GM18868 (cell line): ENCODE results near the gene CHST5.

Experiments
- ATAC-seq: cut with Tn5 transposase; IDR thresholded peaks from one replicate; pipeline ENCODE4 v1.9.1; 2021; ENCODE audit warnings: mild to moderate bottlenecking, moderate library complexity; ENCODE audit not compliant: unreplicated experiment

Gene CHST5

DNA sequence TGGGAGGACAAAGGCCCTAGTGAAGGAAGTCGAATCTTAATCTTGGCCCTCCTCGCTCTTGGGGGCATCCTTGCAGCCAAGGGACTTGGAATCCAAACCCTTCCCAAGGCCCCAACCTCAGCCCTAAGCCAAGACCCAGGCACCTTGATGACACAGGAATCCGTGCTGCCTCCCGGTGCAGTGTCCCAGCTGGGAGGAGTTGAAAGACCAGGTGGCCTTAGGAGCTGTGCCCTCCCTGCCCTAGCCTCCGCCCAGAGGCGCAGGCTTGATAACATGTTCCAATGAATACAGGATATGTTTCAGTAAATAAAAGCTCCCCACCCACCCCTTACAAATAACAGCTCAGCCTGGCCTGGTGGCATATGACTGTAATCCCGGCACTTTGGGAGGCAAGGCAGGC is at the start of gene CHST5:
Gene CHST5, minus strand, starts transcription at position 208 of the 400 bp plus-strand sequence. CDS start 5,724 bp downstream, outside the sequence.
- ATAC-seq: no peak

DNA sequence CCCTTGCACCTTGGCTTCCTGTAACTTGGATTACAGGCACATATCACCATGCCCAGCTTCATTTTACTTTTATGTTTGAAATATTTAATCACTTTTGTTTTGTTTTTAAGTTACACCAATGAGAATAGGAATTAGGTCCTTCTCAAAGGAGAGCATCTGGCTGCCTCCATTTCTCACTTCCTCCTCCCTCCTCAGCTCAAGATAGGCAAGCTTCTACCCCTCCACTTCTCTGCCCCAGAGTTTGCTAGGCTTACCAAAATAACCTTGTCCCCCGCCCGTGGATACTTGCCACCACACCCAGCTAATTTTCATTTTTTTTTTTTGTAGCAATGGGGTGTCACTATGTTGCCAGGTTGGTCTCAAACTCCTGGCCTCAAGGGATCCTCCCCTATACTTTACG is 48.2 kb upstream of the CHST5 start:
- ATAC-seq: peak; percentile 74

DNA sequence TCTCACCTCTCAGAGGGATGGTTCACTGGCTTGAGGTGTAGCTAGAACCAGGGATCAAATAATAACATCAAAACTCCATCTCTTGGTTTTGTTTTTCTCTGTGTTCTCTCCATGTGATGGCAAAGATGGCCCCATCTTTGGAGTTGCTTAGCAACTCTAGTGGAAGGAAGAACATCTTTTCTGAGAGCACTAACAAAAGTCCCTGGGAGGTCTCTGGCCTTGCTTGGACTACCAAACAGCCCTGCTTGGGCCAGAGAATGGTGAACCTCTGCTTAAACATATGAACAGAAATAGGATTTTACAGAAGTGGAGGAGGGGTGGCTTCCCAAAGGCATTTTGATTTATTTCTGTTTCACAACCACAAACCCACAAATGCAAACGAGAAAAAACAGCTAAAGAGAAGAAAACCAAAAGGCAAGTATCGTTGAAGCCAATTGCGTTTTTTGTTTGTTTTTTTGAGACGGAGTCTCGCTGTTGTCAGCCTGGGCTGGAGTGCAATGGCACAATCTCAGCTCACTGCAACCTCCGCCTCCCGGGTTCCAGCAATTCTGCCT is 43.5 kb upstream of the CHST5 start:
- ATAC-seq: no peak

DNA sequence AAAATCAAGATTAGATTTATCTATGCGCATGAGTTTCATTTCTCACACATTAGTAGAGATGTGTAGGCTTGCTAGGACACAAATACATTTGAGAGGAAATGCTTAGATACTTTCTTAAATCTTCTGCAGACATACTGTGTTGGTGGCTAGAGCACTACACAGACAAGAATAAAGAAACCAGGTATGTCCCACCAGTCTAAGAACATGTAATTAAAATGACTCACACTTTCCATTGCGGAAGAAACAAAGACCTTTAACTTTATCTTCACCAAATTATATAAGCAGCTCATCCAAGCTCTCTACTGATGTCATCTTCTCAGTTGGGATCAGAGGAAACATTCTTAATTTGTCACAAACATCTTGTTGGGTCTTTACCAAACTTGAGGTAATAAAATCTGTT is 42.8 kb upstream of the CHST5 start:
- no peak for ATAC-seq

DNA sequence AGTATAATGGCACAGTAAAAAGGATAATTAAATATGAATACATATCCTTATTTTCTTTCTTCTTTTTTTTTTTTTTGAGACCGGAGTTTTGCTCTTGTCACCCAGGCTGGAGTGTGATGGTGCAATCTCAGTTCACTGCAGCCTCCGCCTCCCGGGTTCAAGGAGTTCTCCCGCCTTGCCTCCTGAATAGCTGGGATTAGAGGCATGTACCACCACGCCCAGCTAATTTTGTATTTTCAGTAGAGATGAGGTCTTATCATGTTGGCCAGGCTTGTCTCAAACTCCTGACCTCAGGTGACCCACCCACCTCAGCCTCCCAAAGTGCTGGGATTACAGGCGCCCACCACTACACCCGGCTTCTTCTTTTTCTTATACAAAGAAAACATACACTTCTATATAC is 42.3 kb upstream of the CHST5 start:
- ATAC-seq: no peak

DNA sequence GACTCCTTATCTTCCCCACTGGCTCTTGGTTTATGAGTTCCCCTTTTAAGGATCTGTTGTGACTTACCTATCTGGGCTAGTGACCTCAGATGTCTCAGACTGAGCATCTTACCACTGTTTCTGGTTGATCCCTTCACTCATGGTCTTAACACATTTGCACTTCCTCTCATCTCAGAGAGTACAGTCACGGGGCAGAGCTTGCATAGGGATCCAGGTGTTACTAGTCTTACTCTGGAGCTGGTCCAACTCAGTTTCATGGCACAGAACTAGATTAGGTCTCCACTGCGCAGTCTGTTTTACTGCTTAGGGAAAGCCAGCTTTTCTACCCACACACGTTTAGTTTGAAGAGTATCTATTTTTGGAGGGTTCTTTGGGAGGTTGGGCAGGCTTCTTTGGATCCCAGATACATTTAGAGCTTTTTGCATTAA is 40.5 kb upstream of the CHST5 start:
- ATAC-seq: peak; percentile 71

DNA sequence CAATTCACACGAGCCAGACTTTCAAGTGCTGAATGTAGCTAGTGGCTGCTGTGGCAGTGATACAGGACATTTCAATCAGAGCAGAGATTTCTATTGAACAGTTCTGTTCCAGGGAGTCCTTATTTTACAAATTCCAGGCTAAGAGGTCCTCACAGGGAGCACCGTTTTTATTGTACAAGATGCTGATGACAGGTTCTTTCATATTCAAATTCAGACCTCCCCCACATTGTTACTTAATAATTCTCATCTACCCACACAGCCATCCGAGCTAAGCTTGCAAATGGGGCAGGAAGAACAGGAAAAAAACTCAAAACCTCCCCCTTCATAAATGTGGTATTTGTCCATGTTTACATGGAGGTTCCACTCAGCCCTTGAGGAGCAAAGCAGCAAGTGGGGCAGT is 40.0 kb upstream of the CHST5 start:
- no peak for ATAC-seq

DNA sequence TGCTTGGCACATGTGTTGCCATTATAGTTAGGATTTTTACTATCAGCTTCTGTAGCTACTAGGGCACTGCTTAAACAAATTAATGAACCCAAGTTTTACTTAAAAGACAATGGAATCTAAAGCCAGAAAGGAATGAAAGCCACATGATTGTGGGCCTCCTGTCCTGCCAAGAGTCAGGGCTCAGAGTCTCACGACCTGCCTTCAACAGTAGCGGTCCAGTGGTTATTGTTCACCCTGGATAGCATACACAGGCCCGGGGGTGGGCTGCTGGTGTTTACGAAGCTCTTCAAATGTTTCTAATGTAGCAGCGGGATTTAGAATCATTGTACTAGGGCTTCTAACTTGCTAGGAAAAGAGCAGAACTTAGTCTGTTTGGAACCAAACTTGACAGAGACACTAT is 38.0 kb upstream of the CHST5 start:
- ATAC-seq: no peak

DNA sequence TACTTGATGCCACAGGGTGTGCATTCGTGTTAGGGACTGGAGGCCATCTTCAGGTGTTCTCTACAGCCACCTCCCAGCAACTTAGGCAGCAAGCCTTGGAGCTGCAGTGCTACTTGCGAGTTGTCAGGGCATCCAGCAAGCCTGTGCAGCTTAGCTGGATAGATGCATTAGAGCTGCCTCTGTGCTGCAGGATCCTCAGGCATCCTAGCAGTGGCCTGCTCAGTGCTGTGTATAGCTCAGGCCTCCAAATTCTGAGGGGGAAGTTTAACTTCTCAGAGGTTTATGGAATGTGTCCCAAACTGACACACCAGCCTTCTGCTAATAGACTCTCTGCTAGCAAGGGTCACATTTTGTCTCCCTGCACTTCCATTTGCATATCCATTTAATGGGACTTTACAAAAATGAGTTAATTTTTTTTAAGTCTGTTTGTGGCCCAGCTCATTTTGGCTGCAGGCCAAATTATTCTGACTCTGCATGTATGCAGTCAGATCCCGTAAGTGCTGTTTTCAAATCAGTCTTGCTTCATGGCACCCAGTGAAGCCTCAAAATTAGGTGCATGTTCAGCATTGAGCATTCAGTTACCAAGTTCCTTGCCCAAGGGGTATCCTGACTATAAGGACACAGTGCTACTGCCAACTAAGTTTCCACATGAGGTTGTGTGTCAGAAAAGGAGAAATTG is 37.1 kb upstream of the CHST5 start:
- no peak for ATAC-seq

DNA sequence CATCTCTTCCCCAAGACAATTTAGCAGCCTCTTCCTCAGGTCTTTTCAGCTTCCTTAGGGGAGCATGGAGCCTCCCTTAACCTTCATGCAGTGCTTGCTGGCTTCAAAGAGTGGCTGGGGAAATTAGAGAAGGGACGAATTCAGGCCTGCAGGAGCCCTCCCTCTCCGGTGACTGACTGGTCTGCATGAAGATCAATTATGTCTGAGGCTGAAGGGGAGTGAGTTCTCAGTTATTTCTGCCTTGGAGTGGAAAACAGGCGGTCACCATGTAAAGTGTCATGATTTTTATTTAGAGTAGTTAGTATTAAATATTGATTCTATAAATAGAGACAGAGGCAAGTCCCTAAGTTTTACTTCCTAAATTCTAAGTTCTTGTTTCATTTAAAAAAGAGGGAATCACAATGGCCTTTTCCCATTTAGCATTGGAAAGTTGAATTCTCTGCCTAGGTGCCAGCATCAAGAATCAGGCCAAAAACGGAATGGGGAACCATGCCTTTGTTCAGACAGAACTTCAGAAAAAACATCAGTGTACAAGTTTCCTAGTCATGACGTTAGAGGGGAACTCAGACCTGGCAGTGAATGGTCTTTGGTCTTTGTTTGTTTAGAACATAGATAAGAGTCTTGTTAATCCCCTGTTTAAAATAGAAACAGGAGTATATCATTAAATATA is 34.6 kb upstream of the CHST5 start:
- ATAC-seq: peak; percentile 37

DNA sequence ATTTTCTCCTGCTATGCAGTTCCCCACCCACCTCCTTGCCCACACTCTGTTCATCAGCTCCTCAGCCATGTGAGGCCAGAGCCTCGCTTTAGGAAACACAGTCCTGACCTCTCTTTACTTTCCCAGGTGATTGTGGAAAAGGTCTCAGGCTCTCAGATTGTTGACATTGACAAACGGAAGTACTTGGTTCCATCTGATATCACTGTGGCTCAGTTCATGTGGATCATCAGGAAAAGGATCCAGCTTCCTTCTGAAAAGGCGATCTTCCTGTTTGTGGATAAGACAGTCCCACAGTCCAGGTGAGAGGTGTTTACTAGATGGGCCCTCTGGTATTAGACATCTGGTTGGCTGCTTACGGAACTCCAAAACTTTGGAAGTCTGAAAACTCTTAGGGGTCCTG is 32.0 kb upstream of the CHST5 start:
- no peak for ATAC-seq

DNA sequence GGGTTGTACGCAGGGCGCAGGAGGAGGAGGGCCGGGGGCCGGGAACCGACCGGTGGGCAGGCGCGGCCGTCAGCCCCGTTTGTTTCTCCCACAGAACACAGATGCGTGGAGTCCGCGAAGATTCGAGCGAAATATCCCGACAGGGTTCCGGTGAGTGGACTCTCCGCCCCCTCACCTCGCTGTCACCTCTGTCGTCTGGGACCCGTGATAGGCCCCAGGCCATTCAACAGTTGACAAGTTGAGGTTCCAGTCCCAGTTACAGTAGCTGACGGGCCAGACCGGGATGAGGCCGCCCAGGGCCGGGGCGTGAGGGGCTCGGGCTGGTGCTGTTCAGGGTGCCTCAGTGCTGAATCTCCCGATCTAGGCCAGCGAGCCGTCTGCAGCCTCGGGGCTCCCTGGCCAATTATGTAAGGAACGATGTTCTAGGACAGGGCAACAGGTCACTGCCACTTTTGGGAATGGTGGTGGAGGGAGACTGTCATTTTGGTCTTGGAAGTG is 30.9 kb upstream of the CHST5 start:
- ATAC-seq: no peak

DNA sequence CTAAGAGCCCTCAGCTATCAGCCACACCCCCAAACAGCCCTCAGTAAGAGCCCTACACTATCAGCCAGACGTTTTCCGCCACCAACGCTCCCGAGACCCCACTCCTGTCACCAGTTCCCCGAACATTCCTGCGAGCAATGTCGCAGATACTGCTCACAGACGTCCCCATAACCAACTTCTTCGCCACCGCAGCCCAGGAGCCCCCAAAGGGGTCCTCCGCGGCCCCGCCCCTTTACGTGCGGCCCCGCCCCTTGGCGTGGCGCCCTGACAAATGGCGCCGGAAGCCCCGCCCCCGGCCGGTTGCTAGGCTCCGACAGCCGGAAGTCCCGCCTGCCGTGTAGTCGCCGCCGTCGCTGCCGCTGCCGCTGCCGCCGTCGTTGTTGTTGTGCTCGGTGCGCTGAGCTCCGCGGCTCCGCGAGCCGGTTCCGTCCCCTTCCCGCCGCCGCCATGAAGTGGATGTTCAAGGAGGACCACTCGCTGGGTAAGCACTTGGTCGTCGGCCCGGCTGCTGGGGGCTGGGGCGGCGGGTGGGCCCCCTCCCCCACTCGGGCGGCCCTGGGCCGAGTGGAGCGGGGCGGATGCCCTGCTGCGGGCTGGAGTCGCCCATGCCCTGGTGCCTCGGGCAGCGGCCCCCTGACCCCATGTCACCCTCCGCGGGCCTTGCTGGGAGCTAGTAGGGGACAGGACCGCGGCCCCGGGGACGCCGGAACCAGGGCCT is 30.3 kb upstream of the CHST5 start, which contains the start of gene GABARAPL2:
Gene GABARAPL2, plus strand, starts transcription at position 340 of the 718 bp plus-strand sequence. Its CDS starts 108 bp downstream, at position 448.
- peak; percentile 59 for ATAC-seq

DNA sequence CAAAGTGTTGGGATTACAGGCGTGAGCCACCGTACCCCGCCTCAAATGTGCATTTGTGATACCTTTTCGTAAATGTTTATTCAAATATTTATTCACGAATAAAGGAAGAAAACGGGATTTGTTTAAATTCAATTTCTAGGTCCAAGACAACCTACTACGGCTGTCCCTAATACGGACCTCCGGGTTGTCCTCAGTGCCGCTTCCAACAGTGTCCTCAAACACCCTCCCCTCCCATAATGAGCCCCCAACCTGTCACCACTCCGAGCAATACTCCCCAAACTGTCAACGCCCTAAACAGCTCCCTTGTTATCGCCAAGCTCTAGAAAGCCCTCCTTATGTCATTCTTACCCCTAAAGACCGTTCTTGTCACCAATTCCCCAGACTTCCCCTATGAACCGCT is 29.7 kb upstream of the CHST5 start:
- no peak for ATAC-seq

DNA sequence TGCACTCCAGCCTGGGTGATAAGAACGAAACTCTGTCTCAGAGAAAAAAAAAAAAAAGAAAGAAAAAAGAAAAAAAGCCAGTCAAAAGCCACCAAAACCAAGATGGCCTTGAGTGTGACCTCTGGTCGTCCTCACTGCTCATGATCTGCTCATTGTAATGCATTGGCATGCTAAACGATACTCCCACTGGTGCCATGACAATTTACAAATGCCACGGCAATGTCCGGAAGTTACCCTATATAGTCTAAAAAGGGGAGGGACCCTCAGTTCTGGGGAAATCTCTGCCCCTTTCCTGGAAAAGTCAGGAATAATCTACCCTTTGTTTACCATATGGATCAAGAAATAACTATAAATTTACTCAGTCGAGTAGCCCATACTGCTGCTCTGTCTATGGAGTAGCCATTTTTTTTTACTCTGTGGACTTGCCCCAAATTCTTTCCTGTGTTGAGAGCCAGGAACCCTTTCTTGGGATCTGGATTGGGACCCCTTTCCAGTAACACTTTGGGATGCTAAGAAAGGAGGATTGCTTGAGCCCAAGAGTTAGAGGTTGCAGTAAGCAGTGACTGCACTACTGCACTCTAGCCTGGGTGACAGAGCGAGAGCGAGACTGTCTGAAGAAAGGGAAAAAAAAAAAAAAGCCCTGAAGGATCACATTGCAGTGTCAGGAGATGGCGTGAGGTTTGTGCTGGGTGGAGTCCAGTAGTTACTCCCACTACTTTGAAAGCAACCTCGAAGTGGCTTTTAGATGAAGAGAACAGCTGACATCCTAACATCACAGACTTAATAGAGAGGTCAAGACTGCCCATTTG is 23.9 kb upstream of the CHST5 start:
- ATAC-seq: no peak

DNA sequence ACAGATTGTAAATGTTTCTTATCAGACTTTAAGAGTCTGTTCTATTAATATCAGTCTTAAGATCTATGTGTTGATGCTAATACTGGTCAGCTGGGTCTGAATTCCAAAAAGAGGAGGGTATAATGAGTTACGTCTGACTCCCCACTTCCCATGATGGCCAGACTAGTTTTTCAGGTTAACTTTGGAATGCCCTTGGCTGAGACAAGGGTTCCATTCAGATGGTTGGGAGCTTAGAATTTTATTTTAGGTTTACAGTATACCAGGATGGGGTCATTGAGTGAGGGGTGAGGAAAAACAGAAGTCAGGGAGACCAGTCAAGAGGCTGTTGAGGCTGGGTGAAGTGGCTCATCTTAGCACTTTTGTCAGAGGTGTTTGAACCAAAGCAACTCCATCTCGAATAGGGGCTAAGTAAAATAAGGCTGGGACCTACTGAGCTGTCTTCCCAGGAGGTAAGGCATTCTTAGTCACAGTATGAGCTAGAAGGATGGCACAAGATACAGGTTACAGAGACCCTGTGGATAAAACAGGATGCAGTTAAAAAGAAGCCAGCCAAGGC is 23.0 kb upstream of the CHST5 start:
- no peak for ATAC-seq

DNA sequence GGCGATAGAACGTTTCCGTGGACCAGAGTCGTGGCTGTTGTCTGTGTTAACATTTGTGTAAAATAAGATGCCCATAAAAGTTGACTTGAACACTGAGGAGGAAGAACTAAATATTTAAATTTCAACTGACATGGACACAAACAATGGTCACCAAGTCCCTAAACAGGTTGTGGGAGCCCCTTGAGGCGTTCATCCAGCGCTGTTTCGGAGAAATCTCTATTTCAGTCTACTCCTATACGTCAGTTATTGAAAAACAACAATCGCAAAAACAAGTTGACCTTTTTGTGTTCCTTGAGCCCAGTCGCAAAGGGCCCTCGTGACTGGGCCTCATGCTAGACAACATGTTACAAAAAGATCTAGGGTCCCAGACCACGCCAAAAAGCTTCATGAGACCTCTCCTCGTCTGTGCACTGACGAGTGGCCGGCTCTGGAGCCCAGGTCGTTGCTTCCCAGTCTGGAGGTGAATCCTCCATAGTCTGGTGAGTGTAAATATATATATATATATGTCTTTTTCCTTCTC is 20.6 kb upstream of the CHST5 start:
- no peak for ATAC-seq

DNA sequence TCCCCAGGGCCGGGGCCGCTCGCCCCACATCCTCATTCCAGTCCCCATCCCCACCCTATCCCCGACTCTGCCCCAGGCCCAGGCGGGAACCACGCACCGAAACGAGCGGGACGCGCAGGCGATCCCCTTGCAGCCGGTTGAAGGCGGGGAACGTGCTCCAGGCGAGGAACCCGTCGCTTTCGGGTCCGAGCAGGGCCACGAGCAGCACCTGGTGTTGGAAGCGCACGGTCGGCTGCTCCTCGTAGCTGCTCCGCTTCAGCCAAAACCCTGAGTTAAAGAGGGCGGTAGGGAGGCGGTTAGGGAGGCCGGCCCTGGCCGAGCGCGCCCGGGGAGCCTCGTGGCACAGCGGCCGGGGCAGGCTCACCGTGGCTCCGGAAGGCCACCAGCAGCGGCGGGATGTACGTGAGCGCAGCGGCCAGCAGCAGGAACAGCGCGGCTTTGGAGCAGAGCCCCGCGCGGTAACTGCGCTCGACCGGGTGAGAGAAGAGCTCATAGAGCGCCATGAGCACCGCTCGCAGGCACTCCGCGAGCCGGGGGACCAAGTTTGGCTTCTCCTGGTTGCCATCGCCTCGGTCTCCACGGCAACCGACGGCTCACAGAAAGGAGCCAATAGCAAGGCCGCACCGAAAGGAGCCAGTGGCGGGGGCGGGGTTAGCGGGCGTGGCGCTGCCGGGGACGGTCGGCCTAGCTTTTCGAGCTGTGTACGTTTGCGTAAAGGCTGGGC is 20.0 kb upstream of the CHST5 start, which contains the start of gene TMEM231:
Gene TMEM231, minus strand, starts transcription at position 546 of the 724 bp plus-strand sequence. Its CDS starts 43 bp downstream, at position 503.
- peak; percentile 98 for ATAC-seq

DNA sequence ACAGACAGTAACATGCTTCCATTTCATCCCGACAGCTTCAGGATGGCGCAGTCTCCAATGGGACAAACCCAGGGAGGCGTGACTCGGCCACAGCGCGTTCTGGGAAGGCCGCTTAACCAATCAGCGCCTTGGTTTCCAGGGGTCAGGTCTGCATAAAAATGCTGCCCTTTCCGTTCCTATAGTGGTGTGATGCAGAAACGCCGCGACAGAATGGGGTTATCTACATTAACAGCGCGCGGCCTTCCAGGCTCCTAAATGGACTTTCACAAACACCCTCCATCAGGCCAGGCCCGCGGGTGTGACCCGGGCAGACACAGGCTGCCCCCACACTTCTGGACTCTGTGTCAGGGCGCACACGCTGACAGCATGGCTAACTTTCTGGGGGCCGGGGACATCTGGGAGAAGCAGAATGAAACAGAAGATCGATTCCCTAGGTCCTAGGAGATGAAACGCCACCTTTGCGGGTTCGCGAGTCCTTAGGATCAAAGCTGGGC is 19.4 kb upstream of the CHST5 start:
- ATAC-seq: peak; percentile 16
